GM10248 (cell line): ENCODE results near the gene FCRL2.

Experiments
- CTCF ChIA-PET: fragments of 300-600 bp; sonication (Branson Sonifier 250); formaldehyde crosslinking; extraction: SDS; loops from one replicate; lab custom pipeline; 2021; ENCODE audit warnings: antibody characterized with exemption; lab: Yijun Ruan, JAX
- POLR2A ChIA-PET: fragments of 350-650 bp; sonication (Branson Sonifier 250); formaldehyde crosslinking; extraction: SDS; loops from one replicate; lab custom pipeline; 2020; ENCODE audit warnings: antibody characterized with exemption; lab: Yijun Ruan, JAX
- DNase-seq: peaks from one replicate; pipeline ENCODE4 v3.0.0; 2012; ENCODE audit errors: extremely low spot score
- TF ChIP-seq, protein P1 (sequence below): IDR thresholded peaks from 2 replicates; pipeline ENCODE4 v1.5.1; 2012; ENCODE audit warnings: mild to moderate bottlenecking, low read depth; ENCODE audit errors: extremely low read depth, missing control alignments, control extremely low read depth

Gene FCRL2

DNA sequence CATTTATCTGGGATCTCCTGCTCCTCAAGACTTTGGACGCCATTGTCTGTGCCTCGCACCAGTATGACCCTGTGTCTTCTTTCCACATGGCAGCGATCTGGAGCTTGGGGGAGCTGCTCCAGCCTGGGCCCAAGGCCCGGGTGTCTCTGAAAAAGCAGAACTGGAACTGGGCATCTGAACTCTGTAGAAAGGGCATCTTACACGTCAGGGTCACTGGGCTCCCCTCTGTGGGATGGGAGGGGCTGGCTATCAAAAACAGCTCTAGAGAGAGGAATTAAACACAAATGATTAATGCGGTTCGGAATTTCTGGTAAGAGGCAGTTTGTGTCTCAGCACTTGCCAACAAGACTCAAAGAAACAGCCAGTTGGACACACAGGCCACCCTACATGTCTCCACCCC lies 26.9 kb upstream of the FCRL2 start:
- ChIA-PET CTCF (interaction anchor here (1.1 to 1.3 kb wide), 2 partner anchors 11 to 32 kb away, joined by 3 to 5 read pairs; no protein-coding TSS in a partner anchor), POLR2A (no interaction called here)
- TF ChIP-seq, protein P1, sequence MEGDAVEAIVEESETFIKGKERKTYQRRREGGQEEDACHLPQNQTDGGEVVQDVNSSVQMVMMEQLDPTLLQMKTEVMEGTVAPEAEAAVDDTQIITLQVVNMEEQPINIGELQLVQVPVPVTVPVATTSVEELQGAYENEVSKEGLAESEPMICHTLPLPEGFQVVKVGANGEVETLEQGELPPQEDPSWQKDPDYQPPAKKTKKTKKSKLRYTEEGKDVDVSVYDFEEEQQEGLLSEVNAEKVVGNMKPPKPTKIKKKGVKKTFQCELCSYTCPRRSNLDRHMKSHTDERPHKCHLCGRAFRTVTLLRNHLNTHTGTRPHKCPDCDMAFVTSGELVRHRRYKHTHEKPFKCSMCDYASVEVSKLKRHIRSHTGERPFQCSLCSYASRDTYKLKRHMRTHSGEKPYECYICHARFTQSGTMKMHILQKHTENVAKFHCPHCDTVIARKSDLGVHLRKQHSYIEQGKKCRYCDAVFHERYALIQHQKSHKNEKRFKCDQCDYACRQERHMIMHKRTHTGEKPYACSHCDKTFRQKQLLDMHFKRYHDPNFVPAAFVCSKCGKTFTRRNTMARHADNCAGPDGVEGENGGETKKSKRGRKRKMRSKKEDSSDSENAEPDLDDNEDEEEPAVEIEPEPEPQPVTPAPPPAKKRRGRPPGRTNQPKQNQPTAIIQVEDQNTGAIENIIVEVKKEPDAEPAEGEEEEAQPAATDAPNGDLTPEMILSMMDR: no peak

DNA sequence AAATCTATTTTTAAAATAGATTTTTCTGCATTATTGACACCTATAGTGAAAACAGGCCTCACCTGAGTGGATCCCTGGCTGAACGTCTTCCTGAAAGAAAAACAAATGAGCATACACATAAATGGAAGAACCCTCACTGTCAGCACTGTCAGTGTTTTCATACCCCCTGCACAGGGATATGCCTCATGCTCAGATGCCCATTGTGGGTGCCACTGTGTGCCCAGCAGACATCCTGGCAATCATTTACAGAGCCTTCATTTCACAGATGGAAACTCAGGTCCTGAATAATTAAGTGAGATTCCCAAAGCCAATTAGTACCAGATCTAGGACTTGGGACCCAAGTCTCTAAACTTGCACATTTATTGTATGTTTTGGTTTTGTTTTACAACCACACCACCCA lies 23.1 kb upstream of the FCRL2 start:
- CTCF ChIA-PET: no interaction called here
- POLR2A ChIA-PET: no interaction called here
- DNase-seq: no peak
- TF ChIP-seq, protein P1: no peak

More for the DNA sequence above, 26.9 kb upstream of the FCRL2 start:
- no peak for DNase-seq

DNA sequence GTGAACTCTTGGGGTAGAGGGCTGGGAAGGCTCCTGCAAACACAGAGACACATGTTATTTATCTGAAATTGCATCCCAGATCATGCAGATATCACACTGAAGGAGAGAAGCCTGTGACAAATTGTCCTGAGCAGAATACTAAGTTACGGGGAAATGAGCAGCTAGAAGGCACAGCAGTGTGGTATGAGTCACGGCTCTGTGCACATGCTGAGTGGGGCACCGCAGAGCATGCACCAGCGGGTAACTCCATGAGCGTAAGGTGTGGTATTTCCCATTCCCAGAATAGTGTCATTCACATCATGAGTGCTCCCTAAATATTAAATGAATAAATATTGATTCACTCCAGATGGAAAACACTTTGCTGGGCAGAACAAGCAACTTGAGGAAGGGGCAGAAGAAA lies 21.3 kb upstream of the FCRL2 start:
- ChIA-PET CTCF (no interaction called here), POLR2A (no interaction called here)
- no peak for DNase-seq
- TF ChIP-seq, protein P1: no peak

DNA sequence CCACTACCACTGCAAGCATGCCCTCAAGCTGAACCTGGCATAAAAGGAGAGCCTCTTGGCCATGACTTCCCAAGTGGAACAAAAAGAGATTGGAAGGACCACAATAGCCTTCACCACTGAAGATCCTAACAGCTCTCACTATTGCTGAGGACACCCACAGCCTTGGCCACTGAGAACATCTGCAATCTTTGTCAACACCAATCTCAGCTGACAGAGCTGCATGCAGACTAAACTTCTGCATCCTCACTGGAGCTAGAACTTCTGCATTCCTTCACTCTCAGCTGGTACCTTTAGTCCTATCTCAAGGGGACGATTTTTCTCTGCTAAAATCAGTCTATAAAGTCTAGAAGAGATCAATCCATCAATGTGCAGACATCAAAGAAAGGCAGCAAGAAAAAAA lies 8.3 kb upstream of the FCRL2 start:
- DNase-seq: no peak
- ChIA-PET CTCF (no interaction called here), POLR2A (no interaction called here)

DNA sequence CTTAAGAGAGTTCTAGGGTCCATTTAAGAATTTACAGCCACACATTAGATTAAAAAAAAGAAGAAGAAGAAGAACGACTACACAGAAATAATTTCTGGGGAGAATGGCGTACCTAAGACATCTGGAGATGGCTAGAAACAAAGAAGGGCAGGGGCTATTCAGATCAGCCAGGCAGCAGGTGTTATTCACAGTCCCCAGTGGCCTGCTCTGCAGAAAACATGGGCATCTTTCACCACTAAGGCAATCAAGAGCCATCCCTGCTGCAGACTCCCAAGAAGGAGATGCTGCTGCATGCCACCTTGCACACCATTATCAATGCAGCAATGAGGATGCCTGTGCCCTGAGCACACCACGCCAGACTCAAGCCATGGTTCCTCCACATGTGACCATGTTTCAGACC lies 7.9 kb upstream of the FCRL2 start:
- ChIA-PET CTCF (no interaction called here), POLR2A (no interaction called here)
- TF ChIP-seq, protein P1: no peak
- DNase-seq: no peak

More for the DNA sequence above, 8.3 kb upstream of the FCRL2 start:
- TF ChIP-seq, protein P1: no peak

DNA sequence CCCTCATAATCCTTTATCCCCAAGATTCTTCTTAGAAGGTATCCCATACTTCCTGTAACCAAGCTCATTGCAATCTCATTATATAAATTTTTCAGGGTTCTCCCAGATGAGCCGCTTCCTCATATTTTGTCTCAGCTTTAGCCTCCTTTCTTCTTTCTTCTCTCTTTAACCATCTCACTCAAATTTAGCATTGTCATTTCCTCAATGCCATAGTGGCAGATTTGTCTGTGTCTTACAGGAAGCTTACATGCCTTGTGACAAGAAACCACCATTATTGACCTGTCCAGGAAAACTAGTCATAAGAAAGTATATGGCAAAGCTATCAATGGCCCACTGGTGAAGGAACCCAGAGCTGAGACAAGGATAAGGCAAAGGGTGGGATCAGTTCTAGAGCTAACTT lies 6.0 kb upstream of the FCRL2 start:
- CTCF ChIA-PET: interaction anchor here (1.1 to 1.7 kb wide), 3 partner anchors 9 to 24 kb away, joined by 4 to 7 read pairs (median 4); no protein-coding TSS in a partner anchor
- POLR2A ChIA-PET: no interaction called here
- DNase-seq: no peak
- TF ChIP-seq, protein P1: no peak
